ENCODE measurements around the gene RNF157.

RNF157 gene

DNA sequence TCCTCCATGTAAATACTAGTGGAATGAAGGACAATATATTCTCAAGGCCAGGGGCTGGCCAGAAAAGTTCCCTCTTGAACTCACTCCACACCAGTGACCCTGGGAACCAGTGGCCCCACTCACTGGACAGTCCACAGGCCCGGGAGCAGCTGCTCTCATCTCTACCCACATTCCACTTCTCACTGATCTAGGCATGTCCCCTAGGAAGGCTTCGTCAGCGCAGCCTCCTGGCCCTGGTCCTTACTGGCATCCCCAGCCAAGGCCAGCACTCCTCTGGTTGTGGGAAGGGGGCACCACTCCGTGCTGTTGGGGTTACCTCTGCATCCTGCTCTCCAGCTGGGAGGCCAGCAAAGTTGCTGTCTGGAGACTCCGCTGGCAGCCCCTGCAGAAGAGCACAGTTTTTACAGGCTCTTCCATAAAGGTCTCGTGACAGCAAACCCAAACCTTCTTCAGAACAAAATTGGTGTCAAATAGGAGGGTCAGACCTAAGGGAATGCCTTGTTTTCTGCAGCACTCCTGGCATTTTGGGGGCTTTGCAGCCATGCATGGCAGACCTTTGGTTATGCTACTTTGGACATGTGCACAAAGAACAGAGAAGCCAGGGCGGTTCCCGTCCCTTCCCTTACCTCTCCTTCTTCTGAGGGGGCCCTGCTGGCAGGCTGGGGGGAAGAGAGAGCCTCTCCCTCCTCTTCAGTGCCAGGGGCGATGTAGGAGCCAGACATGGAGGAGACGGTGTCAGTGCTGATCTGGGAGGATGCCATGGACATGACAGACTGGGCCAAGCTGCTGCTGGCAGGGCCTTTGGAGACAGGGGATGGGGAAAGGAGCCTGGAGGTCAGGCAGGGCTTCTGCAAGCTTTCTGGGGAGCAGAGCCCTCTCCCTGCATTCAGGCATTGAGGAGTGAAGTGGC, 85.1 kb downstream of the RNF157 start:
- DNase-seq, result no peak

DNA sequence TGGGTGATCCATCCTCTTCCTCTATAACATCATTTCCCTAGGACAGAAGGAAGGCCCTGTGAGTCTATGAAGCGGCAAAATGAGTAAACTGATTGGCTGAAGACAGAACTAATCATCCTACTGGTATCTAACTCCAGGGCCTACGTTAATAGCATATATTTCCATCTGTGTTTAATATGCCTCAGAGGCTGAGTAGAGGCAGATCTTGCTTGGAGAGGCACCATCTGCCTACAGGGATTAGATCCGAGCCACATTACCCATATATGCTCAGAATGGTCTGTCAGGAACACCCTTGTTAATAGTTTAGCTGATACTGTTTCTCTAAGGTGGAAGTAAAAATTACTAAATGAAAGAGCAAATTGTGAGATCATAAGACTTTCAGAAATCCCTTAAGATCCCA, 86.0 kb downstream of the RNF157 start:
- no peak for DNase-seq

DNA sequence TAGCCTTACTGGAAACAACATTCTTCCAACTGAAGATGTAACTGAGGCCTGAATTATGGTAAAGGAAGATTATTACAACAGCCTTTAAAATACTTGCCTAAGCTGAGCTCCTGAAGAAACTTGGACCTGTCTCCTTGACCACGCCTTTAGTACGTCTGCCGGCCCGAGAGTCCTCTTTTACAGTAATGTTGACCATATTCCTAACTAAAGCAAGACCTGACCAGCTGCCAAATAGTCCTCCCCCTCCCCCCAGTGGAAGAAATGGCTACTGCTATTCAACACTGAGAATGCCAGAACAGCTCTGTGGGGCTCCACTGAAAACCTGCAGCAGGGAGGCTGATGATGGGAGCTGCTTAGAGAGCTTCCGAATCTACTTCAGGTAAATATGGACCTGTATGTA, 86.7 kb downstream of the RNF157 start:
- no peak for DNase-seq

DNA sequence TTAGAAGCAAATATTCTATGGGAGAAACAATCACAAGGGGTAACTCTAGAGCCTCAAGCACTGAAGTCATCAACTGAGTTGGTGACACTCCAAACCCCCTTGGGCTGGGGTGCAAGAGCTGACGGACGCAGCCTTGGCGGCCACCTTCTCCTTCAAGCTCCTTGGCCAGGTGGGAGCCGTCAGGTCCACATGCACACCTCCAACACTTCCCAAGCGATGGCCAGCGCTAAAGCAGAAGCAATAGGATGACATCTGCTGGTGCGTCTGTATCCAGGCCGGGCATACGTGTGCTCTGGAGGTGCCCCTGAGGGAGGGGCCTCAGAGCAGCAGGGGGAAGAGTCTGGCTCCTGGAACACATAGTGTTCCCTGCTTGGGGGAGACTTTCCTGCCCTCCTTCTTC, 87.1 kb downstream of the RNF157 start:
- no peak for DNase-seq

DNA sequence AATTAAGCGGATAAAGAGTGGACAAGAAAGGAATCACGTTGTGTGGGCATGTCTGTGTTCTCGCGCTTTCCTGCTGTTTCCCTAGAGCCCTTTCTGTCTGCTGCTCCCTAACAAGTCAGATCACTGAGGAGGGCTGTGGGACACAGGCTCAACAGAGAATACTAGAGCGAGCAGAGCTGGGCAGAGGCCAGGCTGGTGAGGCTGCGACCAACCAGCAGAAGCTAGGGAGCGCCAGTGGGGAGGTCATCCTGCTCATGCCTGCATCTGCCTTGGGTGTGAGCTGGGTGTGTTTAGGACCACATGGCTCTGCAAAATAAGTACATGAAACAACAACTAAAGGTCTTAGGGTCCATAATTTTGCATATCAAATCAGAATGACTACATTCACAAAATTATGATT, 87.7 kb downstream of the RNF157 start:
- DNase-seq, result no peak

DNA sequence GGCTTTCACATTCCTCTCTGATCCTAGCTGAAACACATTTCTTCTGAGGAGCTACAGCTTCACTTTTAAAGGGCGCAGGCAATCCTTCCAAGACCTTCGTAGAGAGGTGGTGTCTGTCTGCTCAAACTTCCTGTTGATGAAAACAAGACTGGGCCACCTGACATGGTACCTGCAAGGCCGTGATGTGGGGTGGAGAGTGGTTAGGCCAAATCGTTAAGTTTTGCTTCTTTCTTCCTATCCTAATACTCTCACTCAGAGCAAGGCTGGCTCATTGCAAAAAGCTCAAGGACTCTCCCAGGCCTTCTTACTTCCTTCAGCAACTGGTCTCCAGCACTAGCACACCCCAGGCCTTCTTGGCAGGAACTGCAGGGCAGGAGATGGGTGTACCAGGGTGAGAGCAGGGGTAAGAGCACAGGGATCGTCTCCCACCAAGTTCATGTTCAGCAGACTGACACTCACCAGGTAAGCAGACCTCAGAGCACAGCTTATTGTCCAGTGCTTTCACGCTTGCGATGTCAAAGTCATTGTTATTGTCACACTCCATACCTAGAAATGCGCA, 88.3 kb downstream of the RNF157 start:
- no peak for DNase-seq

DNA sequence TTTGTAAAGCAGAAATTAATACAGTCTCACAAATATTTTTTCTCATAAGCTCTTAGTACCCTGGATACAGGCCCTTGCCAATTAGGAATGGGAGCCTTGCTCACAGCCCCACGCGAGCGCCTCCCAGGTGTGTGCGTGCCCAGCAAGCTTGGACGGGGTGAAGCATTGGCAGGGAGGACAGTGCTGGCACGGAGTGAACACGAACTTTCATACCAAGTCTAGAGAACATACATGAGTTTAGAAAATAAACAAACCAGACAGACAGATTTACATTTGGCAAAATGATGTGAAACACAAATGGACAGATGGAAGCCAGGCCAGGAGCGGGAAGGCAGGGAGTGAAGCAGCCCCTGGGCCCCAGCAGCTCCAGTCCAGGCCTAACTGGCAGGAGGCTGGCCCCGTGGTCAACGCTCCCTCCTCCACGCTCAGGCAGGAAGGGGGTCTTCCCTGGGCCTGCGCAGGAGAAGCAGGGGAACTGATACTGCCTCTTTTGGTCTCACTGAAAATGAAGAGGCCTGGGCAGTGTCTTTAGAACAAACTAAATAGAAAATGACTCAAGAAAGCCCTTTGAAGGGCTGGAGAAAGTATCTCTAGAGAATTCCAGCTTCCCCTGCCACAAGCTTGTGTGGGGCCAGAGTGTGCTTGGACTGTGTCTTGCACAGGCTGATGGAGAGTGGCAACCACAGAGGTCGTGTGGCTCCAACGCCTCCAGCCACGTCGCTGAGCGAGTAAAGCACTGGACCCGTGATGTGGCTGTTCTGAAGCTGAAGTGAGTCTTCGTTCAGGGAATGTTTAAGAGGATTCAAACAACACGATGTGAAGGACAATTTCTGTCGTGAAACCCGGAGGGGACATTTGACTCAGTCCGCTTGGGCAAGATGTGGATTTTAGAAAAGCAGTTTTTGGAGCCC, 89.3 kb downstream of the RNF157 start:
- DNase-seq, result no peak

DNA sequence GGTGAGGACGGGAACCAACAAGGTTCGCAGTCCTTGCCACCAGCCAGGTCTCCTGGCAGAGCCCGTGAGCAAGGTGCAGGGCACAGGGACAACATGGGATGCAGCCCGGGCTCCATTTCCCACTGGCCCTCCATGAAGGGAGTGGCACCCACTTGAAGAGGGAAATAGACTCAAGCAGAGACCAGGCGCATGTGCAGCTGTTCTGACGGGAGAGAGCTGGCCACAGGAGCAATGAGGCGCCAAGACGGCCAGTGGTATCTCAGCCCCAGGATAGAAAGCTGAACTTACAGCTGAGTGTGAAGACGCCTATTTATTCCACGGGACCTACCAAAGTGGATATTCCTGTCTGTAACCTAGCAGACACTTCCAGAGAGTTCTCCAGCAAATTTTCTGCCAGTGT, 91.1 kb downstream of the RNF157 start:
- DNase-seq, result no peak

DNA sequence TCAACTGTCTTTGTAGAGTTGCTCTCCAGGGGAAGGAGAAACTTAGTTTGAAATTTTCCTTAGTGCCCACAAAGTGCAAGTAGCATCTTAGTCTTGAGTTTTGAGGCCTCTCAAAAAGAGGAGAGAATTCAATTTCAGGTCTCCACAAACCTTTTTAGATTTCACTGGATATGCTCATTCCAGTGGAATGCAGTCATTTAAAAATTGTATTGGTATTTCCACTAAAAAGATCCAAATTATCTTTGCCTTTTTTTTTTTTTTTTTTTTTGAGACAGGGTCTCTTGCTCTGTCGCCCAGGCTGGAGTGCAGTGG, 92.3 kb downstream of the RNF157 start:
- DNase-seq, result no peak

DNA sequence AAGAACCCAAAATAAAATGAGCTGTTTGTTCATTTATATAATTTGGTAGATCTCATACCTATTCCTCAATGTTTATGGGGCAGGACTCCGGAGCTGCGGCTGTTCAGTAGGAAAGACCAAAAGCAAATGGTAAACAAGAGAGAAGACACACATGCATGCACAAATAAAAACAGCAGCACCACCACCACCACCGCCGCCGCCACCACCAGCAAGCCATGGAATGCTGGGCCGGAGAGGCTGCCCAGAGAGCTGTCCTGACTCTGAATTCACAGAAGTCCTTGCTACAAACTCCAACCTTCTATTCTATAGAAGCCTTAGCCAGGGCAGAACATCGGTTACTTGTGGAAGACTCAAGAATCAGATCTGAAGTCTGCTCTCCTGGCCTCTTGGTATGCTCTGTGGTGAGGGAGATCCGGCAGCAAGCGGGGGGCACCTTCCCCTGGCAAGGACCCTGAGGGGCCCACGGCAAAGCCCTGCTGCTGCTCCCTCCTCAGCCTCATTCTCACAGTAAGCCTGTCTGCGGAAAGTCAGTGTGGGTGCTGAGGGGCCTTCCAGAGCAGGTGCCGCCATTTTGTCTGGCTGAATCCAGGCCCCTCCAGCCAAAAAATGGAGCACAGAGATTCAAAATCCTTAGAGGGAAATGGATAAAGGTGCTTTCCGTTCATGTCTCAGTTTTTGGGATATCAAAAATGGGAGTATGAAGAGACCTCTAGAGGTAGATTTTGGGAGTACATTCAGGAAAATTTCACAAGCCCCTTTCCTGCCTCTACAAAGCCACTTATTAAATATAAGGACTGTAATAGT, 92.9 kb downstream of the RNF157 start:
- no peak for DNase-seq

DNA sequence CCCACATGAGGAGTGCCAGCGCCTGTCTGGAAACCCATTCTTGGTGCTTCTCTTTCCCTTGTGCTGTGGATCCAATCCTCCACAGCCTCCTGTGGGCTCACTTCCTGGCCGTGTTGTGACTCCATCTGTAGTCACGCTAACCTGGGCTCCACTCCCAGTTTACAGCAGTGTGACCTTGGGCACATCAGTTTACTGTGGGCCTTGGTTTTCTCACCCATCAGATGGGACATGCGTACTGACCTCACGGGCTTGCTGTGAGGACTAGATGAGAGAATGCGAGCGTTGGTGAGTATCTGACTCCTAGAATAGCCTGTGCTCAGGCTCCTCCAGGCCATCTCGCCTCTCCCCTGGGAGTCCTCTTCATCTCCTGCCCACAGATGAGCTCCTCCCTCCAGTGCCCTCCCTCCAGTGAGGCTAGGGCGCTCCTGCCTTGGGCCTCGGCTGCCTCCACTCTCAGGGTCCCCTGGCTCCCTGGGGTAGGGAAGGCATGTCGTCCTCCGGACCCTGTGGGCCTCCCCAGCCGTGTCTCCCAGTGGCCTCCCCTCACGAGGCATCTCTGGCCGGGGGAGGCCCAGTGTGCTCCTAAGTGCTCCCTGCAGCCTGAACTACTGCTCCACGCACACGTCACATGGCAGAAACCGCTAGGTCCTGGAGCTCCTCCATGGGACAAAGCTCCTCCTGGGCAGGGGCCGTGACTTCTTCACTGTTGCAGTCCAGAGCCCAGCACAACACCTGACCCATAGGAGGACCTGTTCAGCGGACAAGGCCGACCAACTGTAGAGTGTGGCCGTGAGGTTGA, 94.0 kb downstream of the RNF157 start:
- DNase-seq, result no peak

DNA sequence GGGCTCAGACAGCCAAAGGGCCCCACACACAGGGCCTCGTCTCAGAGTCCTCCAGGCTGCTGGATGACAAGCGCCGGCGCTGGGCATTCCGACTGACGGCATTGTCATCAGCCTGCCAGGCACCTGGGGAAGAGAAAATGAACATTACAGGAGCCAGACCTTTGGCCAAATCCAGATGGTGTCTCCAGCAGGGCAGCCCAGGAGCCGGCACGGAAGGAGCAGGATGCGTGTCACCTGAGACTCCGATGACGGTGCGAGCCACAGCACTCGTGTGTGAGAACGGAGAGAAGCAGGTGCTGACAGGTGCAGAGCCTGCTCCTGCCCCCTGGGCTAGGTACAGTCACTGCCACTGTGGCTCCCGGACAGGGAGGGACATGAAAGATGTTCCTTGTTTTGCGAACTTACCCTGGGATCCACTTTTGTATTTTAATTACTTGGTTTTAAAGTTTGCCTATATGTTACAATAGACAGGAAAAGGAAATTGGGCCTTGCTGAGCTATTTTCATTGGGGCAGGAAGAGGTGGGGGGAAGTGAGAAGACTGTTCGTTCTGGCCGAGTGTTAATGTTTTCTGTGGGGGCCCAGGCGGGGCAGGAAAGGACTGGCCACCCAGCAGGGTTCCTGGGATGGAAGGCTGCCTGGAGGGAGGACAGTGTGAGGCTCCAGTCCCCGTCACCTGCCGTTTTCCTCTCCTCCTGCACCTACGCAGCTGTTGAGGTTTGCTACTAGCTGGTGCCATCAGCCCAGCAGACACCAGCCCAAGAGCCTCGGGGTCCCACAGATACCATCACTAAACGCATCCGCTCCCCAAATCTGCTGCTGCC, 94.9 kb downstream of the RNF157 start:
- DNase-seq, result no peak

DNA sequence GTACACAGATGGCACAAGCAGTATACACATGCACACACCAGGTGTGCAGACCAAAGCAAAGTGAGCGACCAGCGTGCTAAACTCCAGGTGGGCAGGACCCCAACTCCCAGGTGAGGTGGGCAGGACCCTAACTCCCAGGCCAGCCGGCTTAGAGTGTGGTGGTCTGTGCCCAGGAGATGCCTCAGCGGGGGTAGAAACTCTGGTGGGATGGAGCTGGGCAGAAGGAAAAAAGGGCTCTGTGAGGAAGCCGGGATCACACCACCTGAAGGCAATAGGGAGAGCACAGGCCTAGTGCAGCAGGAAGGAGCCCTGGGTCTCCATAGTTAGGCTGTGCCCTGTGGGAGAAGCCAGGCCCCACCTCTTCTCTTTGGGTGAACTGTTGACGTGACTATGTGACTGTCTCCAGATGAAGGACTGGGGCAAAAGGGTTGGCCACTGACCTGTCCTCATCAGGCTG, 97.7 kb downstream of the RNF157 start:
- no peak for DNase-seq

DNA sequence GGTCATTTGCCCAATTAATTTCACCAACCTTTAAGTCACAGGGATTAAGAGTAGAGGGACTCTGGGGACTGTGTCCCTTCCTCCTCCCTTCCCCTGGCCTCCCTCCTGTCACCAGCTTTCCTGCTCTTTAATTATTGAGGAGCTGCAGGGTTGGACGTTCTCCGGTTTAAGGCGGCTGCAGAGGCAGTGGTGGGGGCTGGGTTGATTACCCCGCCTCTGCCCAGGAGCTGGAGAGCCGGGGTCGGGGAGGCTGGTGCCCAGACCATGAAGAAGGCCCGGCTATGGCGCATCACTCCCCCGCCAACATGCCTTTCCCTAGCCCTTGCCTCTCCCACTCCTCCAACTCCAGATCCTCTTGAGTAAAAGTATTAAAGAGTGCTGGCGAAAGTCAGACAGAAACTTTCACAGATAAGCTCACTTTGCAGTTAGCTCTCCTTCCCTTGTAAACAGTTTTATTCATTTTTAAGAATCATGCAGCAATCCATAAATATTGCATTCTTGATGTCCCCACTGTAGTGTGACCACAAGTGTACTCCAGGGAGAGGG, 98.2 kb downstream of the RNF157 start:
- no peak for DNase-seq

DNA sequence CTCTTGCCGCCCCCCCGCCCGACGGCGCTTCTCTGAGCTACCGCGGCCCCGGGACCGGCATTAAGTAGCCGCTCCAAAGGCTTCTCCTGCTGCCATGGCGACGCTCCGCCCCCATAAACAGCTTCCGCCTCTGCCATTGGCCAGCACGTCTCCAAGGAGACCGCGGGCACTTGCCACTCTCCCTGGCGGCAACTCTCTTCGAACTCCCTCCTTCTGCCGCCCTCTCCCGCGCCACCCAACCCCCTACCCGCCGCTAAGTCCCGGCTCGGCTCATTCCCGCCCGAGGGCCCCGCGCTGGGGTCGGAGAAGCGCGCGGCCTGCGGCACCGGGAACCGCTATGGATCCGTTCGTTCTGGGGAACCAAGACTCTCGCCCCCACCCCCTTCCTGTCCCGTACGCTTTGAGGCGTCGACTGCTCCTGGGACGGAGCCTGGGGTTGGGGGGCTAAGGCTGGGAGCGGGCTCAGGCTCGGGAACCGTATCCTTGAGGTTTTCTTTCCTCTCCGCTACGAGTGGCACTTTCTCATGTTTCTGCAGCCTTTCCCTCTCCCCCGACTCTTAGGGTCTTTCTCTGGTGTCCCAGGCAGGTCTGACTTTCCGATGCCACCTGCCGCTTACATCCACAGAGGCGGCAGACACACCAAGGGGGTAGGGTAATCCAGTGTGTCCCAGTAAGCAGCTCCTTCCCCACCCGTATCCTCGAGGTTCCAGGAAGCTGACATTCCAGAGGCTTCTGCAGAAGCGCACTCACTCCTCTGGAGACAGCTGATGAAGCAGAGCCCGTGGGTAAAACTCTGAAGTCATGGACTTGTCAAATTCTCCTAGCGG, 98.9 kb downstream of the RNF157 start, which contains the start of gene FOXJ1:
FOXJ1 (minus strand) TSS at position 34 of the 827 bp plus-strand sequence. CDS start 850 bp downstream, outside the sequence.
- peak; percentile 86 for DNase-seq

DNA sequence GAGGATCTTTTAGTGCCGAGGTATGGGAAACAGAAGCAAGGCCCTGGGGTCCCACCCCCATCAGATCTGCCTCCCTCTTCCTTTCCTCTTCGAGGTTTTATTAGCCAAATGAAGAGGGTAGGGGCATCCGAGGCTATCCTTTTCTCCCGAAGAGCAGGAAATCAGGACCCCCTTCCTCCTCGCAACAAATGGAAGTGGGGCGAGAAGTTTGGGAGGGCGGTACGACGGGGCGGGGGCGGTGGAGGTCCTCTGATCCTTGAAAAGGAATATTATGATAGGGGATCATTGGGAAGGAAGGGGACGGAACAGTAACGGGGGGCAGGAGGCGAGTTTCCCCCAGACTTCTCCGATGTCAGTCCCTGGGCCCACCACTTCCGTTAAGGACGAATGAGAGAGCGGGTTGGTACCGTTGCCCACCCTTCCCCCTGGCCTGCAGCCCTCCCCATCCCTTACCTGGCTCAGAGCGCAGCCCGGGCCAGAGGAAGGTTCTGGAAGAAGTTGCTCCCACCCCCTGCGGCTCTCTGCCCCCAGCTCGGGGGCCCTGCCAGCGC, 99.6 kb downstream of the RNF157 start:
- DNase-seq, result no peak

DNA sequence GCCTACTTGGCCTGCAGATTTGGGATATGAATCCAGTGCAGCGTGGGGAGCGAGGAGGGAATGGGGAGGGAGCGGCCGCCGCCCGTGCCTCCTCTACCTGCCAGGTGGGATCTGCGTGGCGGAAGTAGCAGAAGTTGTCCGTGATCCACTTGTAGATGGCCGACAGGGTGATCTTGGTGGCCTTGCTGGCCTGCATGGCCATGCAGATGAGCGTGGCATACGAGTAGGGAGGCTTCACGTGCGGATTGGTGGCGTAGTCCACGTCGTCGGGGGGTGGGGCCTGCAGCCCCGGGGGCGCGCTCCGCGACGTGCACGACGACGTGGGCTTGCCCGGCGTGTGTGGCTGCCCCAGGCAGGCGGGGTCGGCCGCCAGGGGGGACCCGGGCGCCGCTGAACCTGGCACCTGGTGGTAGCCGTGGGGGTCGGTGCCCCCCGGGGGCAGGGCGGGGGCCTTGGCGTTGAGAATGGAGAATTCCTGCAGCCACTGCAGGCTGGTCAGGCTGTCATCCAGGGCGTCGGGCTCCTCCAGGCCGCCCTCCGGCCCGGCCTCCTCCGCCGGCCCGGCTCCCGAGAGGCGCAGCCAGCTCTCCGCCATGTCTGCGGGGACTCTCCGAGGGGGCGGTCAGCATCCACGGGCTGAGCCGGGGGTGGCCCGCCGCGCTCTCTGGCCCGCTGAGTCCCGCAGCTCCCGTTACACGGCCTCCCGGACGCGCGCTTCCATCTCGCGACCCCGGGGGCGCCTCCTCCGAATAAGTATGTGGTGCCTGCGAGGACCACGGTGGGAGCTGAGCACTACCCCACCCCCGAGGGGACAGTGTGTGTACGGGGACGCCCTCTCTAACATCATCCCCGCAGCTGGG, 100.3 kb downstream of the RNF157 start:
- DNase-seq, result no peak

Measured in GDM1 (cell line).